Stimulated activated CD8-positive, alpha-beta memory T cell treated with anti-CD3 and anti-CD28 coated beads, Interleukin-12 subunit alpha, Interleukin-12 subunit beta, amount 100 ng/mL, for 24 hours (primary cell): ENCODE results near the gene CIP2A.
A peak's percentile ranks its signal among the peaks of the same experiment; 100 is the strongest.
"Not testable (repeated sequence)": the region's sequence is repeated elsewhere in the genome, so short reads cannot be mapped to it uniquely, and the experiment has no call there.

Experiments used
- DNase-seq: peaks from one replicate; pipeline ENCODE4 v3.0.0-alpha.2; 2020; ENCODE audit errors: extremely low read depth

The CIP2A gene

GRCh38 chr3:108589081-108589997, at the start of gene CIP2A, which contains the start of gene DZIP3:
Gene CIP2A (minus strand): TSS chr3:108589438. CDS start chr3:108589375, 63 bp downstream.
Gene DZIP3 (plus strand): TSS chr3:108589722. CDS start chr3:108605407, 15,685 bp downstream.
- peak; percentile 75 for DNase-seq

GRCh38 chr3:108629974-108630373, 40.7 kb upstream of the CIP2A start:
- DNase-seq = no peak

GRCh38 chr3:108623504-108623903, 34.3 kb upstream of the CIP2A start:
- no peak for DNase-seq

- no peak for DNase-seq
These were observed 31.0 kb upstream of the CIP2A start for GRCh38 chr3:108620250-108620649.

GRCh38 chr3:108616090-108616489, 26.9 kb upstream of the CIP2A start:
- not testable (repeated sequence) for DNase-seq

- DNase-seq = no peak
These were observed 21.4 kb upstream of the CIP2A start for GRCh38 chr3:108610651-108611050.

- no peak for DNase-seq
These were observed 19.5 kb upstream of the CIP2A start for GRCh38 chr3:108608750-108609149.

- DNase-seq = no peak
These were observed 16.3 kb upstream of the CIP2A start for GRCh38 chr3:108605491-108605890.

GRCh38 chr3:108605028-108605427, 15.8 kb upstream of the CIP2A start:
- DNase-seq = no peak

GRCh38 chr3:108603691-108604090, 14.5 kb upstream of the CIP2A start:
- DNase-seq = no peak

GRCh38 chr3:108602935-108603294, 13.7 kb upstream of the CIP2A start:
- DNase-seq = no peak

- DNase-seq = no peak
These were observed 13.2 kb upstream of the CIP2A start for GRCh38 chr3:108602249-108602934.

- no peak for DNase-seq
These were observed 10.6 kb upstream of the CIP2A start for GRCh38 chr3:108599677-108600409.

- DNase-seq = no peak
These were observed 9.1 kb upstream of the CIP2A start for GRCh38 chr3:108598375-108598774.

- no peak for DNase-seq
These were observed 6.1 kb upstream of the CIP2A start for GRCh38 chr3:108595321-108595720.

GRCh38 chr3:108590460-108590859, 1.2 kb upstream of the CIP2A start:
- no peak for DNase-seq

- DNase-seq = no peak
These were observed 723 bp upstream of the CIP2A start for GRCh38 chr3:108589998-108590323.

- DNase-seq = no peak
These were observed 637 bp downstream of the CIP2A start for GRCh38 chr3:108588601-108589000.

GRCh38 chr3:108578064-108578463, 11.2 kb downstream of the CIP2A start:
- DNase-seq = no peak

GRCh38 chr3:108569336-108569735, 19.9 kb downstream of the CIP2A start:
- no peak for DNase-seq

- no peak for DNase-seq
These were observed 22.6 kb downstream of the CIP2A start for GRCh38 chr3:108566599-108566998.

GRCh38 chr3:108565506-108565905, 23.7 kb downstream of the CIP2A start:
- DNase-seq = no peak
